ENCODE data around the gene ZBTB20. TPM values are rescaled to one million over a fixed set of nuclear protein-coding genes. Genes with fewer than 3 reads are reported as not detected.

The ZBTB20 gene
- total RNA-seq, 2 donors from 2014 or later, result 111 to 189 TPM

DNA sequence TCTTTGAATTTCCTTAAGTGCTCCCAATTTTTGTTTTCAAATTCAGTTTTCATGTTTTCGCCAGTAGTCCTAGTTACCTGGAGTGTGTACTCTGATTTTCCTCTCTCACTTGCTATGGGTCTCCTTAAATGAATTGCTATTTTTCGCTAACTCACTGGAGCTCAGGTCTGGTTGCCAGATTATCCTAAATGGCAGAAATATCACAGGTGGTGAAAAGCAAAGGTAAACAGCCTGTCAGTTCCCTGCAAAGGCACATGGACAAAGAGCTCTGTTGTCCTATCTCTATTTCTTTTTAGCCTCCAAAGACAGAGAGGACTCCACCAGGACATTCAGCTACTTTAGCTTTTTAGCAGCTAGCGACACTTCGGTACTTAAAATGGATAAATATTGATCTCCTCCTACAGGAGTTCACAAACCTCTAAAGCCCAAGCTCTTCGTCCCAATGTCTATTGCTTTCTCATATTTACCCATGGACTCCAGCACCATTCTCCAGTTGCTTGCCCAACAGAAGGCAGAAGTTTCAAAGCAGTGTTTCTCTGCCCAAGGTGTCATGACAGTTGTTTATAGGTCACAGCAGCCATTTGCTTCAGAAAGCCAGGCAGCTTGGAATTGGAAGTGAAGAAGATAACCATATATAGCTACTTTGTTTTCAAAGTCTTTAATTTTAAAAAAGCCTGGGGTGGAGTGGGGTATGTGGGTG is 12.3 kb downstream of the ZBTB20 start:
- WGBS, result 97% methylated on average over 5 of the region's 5 CpGs
- Histone ChIP-seq H3K4me1 (replicated peaks) (no peaks in the 10 kb centered on the region), H3K36me3 (no peaks in the 10 kb centered on the region), H3K9me3 (no peaks in the 10 kb centered on the region), H3K27me3 (replicated peaks; ENCODE audit: insufficient read depth) (no peaks in the 10 kb centered on the region), H3K27ac (no peak overlapping the region), H3K4me3 (no peak overlapping the region)
- no peak for TF ChIP-seq POLR2A (IDR thresholded peaks at IDR 0.05)
- TF ChIP-seq, protein P1, sequence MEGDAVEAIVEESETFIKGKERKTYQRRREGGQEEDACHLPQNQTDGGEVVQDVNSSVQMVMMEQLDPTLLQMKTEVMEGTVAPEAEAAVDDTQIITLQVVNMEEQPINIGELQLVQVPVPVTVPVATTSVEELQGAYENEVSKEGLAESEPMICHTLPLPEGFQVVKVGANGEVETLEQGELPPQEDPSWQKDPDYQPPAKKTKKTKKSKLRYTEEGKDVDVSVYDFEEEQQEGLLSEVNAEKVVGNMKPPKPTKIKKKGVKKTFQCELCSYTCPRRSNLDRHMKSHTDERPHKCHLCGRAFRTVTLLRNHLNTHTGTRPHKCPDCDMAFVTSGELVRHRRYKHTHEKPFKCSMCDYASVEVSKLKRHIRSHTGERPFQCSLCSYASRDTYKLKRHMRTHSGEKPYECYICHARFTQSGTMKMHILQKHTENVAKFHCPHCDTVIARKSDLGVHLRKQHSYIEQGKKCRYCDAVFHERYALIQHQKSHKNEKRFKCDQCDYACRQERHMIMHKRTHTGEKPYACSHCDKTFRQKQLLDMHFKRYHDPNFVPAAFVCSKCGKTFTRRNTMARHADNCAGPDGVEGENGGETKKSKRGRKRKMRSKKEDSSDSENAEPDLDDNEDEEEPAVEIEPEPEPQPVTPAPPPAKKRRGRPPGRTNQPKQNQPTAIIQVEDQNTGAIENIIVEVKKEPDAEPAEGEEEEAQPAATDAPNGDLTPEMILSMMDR (IDR thresholded peaks at IDR 0.05), result no peak
- TF ChIP-seq POLR2AphosphoS5 (IDR thresholded peaks at IDR 0.05), result no peak
- intact Hi-C loops (cut with DNase I), result no loop called here
- DNase-seq (ENCODE audit: low spot score), result no peak

DNA sequence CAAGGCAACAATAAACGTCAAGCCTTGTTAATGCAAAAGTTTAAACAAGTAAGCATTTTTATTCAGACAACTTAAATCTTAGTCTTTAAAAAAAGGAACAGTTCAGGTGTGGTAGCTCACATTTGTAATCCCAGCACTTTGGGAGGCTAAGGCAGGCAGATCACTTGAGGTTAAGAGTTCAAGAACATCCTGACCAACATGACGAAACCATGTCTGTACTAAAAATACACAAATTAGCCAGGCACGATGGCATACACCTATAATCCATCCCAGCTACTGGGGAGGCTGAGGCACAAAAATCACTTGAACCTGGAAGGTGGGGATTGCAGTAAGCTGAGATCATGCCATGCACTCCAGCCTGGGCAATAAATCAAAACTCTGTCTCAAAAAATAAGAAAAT is 19.9 kb downstream of the ZBTB20 start:
- no peak overlapping the region for H3K4me3 ChIP-seq
- no peaks in the 10 kb centered on the region for H3K36me3 ChIP-seq
- H3K27ac ChIP-seq, result no peak overlapping the region
- no peaks in the 10 kb centered on the region for H3K27me3 ChIP-seq (replicated peaks; ENCODE audit: insufficient read depth)
- 65% methylated on average over 3 of the region's 3 CpGs for WGBS
- no peaks in the 10 kb centered on the region for H3K9me3 ChIP-seq
- DNase-seq (ENCODE audit: low spot score), result no peak
- intact Hi-C loops (cut with DNase I), result no loop called here
- TF ChIP-seq, protein P1 (IDR thresholded peaks at IDR 0.05), result no peak
- no peaks in the 10 kb centered on the region for H3K4me1 ChIP-seq (replicated peaks)

DNA sequence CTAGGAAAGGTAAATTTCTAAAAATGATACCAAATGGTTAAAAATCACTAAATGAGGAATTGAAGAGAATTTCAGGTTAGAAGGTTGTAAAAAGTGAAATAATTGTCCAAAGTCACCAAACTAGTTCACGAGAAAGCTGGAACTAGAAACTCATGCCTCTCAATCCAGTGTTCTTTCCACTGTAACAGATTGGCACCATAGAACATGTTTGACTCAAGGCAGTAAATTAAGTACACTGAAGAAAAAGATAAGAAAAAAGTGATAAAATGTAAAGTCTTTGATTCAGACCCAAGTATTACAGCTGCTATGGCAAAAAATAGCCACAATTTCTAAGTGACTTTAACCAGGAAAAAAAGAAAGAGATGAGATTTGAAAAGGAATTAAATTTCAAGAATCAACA is 26.5 kb downstream of the ZBTB20 start:
- Histone ChIP-seq H3K4me3 (no peak overlapping the region), H3K36me3 (no peaks in the 10 kb centered on the region), H3K27me3 (replicated peaks; ENCODE audit: insufficient read depth) (no peaks in the 10 kb centered on the region), H3K27ac (no peak overlapping the region), H3K4me1 (replicated peaks) (no peaks in the 10 kb centered on the region), H3K9me3 (no peaks in the 10 kb centered on the region)
- intact Hi-C loops (cut with DNase I), result no loop called here
- no peak for DNase-seq (ENCODE audit: low spot score)
- WGBS, result 39% methylated on average over 1 of the region's 1 CpG
- TF ChIP-seq POLR2AphosphoS5 (IDR thresholded peaks at IDR 0.05) (no peak), POLR2A (IDR thresholded peaks at IDR 0.05) (no peak)
- TF ChIP-seq, protein P1 (IDR thresholded peaks at IDR 0.05), result no peak

DNA sequence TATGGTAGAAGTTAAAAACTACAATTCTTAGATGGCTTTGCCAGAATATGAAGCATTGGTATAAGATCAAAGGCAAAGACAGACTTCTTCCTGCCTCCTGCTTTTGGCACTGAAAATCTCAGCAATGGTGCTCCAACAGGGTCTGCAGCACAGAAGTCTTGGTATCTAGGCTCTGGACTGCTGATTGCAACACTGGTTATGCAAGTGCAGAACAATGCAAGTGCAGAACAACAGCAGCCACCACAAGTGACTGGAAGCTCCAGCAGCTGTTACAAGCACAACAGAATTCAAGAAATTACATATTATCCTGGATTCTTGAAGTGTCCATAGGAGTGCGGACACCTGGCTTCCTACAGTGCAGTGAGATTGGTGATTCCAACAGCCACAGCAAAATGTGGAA is 33.7 kb downstream of the ZBTB20 start:
- TF ChIP-seq, protein P1 (IDR thresholded peaks at IDR 0.05), result no peak
- TF ChIP-seq POLR2AphosphoS5 (IDR thresholded peaks at IDR 0.05), result no peak
- no peak for TF ChIP-seq POLR2A (IDR thresholded peaks at IDR 0.05)
- Histone ChIP-seq H3K4me3 (no peak overlapping the region), H3K27me3 (replicated peaks; ENCODE audit: insufficient read depth) (no peaks in the 10 kb centered on the region), H3K27ac (no peak overlapping the region), H3K4me1 (replicated peaks) (no peaks in the 10 kb centered on the region), H3K9me3 (no peaks in the 10 kb centered on the region), H3K36me3 (no peaks in the 10 kb centered on the region)
- intact Hi-C loops (cut with DNase I), result no loop called here
- DNase-seq (ENCODE audit: low spot score), result no peak
- 95% methylated on average over 1 of the region's 1 CpG for WGBS

DNA sequence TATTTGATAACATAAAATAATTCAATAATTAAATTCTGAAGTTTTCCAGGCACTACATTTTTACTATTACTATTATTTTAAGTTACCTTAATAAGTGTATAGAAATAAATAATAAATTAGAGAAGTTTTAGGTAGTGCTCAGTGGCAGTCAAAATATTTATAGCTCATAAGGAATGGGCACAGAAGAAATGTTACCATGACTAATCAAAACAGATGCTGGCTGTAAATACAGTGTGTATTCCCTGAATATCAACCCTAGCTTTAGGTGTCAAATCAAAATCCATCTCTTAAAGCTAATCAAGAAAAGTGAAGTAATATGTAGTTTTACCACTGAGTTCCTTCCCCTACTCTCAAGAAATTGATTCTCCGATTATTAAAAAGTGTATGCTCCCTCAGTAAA is 35.5 kb downstream of the ZBTB20 start:
- no peaks in the 10 kb centered on the region for H3K36me3 ChIP-seq
- H3K27me3 ChIP-seq (replicated peaks; ENCODE audit: insufficient read depth), result no peaks in the 10 kb centered on the region
- no peak for DNase-seq (ENCODE audit: low spot score)
- TF ChIP-seq POLR2A (IDR thresholded peaks at IDR 0.05), result no peak
- TF ChIP-seq, protein P1 (IDR thresholded peaks at IDR 0.05), result no peak
- TF ChIP-seq POLR2AphosphoS5 (IDR thresholded peaks at IDR 0.05), result no peak
- H3K27ac ChIP-seq, result no peak overlapping the region
- H3K4me3 ChIP-seq, result no peak overlapping the region
- H3K9me3 ChIP-seq, result no peaks in the 10 kb centered on the region
- intact Hi-C loops (cut with DNase I), result no loop called here
- 95% methylated on average over 1 of the region's 1 CpG for WGBS
- H3K4me1 ChIP-seq (replicated peaks), result no peaks in the 10 kb centered on the region
